Astrocyte of the spinal cord (primary cell): ENCODE data around the gene SLC14A1.

Experiments
- DNase-seq: peaks from one replicate; pipeline ENCODE4 v3.0.0; 2011; ENCODE audit warnings: low read depth, low spot score
- H3K4me3 ChIP-seq: 2 replicates; pipeline ENCODE4 v1.5.1; 2011; ENCODE audit warnings: low read depth, mild to moderate bottlenecking, low read length, moderate library complexity
- in situ Hi-C: cut with HindIII; loops from 2 replicates; pipeline ENCODE4 v1.10.0; 2017; ENCODE audit warnings: low sequenced_read_pairs
- TF ChIP-seq, protein P1 (sequence below): IDR thresholded peaks from 2 replicates; pipeline ENCODE4 v1.5.1; 2012; ENCODE audit warnings: low read depth, mild to moderate bottlenecking, low read length, inconsistent platforms

Gene SLC14A1

DNA sequence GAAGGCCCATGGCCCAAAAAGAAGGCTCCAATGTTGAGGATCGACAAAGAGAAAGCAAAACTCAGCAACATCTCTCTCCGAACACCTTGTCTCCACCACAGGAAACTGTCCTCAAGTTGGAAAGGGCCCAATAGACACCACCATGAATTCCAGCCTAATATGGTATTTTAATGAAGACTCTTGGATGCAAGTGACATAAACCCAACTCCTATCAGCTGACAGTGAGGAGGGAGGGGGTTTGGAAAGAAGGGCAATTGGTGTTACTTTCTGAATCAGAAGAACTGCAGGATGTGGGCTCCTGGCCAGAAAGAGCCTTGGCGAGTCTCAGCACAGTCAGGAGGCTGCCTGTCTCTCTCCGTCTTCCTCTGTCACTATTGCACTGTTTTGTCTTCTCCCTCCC lies 61.2 kb downstream of the SLC14A1 start:
- in situ Hi-C loops = no loop called here
- TF ChIP-seq, protein P1, sequence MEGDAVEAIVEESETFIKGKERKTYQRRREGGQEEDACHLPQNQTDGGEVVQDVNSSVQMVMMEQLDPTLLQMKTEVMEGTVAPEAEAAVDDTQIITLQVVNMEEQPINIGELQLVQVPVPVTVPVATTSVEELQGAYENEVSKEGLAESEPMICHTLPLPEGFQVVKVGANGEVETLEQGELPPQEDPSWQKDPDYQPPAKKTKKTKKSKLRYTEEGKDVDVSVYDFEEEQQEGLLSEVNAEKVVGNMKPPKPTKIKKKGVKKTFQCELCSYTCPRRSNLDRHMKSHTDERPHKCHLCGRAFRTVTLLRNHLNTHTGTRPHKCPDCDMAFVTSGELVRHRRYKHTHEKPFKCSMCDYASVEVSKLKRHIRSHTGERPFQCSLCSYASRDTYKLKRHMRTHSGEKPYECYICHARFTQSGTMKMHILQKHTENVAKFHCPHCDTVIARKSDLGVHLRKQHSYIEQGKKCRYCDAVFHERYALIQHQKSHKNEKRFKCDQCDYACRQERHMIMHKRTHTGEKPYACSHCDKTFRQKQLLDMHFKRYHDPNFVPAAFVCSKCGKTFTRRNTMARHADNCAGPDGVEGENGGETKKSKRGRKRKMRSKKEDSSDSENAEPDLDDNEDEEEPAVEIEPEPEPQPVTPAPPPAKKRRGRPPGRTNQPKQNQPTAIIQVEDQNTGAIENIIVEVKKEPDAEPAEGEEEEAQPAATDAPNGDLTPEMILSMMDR = no peak
- peak; percentile 50 for DNase-seq
- no peak overlapping the region for H3K4me3 ChIP-seq

DNA sequence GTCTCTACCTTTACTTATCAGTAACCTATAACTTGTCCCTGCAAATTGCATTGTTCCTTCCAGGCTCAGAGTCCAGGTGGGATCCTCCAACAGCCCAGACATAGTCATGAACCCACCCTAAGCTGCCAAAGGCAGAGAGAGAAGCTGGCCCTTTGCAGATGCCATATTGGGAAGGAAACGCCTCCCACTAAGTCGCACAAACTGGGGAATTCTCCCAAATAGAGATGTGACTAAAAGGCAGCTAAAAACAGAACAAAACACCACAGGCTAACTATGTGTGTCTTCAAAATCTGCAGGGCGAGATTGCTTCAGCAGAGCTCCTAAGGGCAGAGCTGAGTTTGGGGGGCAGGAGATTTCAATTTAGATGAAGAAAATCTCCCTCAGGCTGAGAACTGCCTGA lies 63.0 kb downstream of the SLC14A1 start:
- TF ChIP-seq, protein P1 = no peak
- H3K4me3 ChIP-seq = no peak overlapping the region
- no peak for DNase-seq
- in situ Hi-C loops = no loop called here

DNA sequence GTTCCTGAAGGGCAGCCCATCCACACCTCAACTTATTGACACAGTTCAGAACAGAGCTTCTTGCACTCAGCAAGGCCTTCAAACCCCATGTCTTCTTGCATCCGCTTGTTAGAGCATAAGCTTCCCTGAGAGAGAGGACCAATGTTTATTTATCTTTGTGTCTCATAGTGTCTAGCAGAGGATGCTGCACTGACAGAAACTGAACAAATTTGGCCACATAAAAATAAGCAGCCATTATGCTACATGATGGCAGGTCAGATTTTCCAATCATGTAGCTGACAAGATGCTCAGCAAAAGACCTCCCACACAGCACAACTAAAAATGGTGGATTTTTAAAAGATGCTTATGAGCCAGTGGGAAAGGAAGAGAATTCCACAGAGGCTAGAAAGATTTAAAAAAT lies 63.4 kb downstream of the SLC14A1 start:
- no peak overlapping the region for H3K4me3 ChIP-seq
- in situ Hi-C loops = no loop called here
- TF ChIP-seq, protein P1 = no peak
- DNase-seq = no peak

DNA sequence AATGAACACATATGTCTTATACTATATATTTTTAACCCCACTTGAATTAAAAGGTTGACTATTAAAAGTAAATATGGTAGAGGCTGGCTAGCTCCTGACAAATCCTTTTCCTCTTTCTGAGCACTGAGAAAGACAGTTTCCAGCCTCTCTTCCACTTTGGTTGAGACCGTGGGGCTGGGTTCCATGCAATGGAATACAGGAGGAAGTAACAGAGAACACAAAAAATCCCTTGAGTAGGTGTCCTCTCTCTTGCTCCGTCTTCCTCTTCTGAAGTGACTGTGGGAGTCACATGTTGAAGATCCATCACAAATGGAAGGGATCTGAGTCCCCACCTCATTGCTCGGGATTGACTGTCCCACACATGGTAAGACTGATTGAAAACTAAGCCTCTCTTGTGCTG lies 64.9 kb downstream of the SLC14A1 start:
- in situ Hi-C loops = no loop called here
- no peak overlapping the region for H3K4me3 ChIP-seq
- TF ChIP-seq, protein P1 = no peak
- DNase-seq = no peak

DNA sequence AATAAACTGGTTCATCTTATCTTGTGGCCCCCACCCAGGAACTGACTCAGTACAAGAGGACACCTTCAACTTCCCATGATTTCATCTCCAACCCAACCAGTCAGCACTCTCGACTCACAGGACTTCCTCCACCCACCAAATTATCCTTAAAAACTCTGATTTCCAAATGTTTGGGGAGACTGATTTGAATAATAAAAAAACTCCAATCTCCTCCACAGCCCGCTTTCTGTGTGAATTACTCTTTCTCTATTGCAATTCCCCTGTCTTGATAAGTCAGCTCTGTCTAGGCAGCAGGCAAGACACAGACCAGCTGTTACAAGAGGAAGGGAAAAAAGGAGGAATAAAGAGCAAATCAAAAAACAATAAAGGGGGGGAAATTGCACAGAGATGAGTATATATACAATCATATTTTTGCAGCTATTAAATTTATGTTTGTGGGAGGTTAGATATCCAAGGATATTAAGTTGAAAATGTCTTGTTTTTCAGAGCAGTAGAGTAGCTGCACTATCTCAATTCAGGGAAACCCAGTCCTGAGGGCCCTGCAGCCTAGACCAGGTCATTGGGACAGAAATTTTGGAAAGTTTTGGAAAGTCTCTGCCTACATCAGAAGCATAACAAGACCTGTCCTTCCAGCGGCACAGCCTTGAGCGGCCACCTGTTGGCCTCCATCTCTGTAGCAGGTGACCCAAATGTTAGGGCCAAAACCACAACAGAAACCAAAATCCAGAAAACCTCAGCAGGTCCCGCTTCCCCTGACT lies 68.7 kb downstream of the SLC14A1 start:
- no peak for DNase-seq
- H3K4me3 ChIP-seq = no peak overlapping the region
- TF ChIP-seq, protein P1 = no peak
- in situ Hi-C loops = no loop called here

DNA sequence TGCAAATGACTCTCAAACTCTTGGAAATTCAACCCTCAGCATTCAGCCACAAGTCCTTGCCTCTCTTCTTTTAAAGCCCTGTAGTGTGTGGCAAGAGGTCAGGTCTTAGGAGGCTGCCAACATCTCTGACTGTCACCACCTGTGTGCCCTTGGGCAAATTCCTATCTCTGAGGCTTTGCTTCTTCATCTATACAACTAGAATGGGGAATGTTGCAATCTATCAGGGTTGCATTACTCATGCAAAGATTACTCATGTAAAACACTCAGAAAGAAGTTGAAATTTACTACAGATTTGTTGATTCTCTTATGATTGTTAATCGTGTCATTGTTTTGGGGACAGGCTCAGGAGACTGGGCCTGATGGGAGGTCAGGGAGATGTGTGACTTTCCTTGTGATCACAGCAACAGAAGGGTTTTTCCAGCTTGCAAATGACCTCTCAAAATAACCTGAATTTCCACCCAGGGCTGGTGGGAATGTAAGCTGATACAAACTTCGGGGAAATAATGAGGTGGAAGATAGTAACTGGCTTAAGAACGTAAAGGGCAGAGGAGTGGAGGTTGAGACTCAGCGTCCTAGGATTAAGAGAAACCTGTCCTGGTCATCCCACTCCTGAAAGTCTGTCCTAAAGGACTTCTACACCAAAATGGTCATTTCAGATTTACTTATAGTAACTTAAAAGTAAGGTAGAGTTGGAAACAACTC lies 69.4 kb downstream of the SLC14A1 start:
- TF ChIP-seq, protein P1 = no peak

More for the DNA sequence above, 69.4 kb downstream of the SLC14A1 start:
- in situ Hi-C loops = no loop called here
- peak; percentile 81 for DNase-seq
- H3K4me3 ChIP-seq = no peak overlapping the region
